Endothelial cell of umbilical vein (primary cell): ENCODE results near the gene MAGI1. TPM values are rescaled to one million over a fixed set of nuclear protein-coding genes. Genes with fewer than 3 reads are reported as not detected.

ENCODE experiments used
- BruUV-seq: library from RNA; stranded (reverse); fragments of 400-500 nt; replicated peaks from 2 replicates; lab custom pipeline; 2021; lab: Mats Ljungman, UMichigan
- CTCF ChIA-PET: fragments of 300-600, 350-600 bp; sonication (Branson Sonifier 250); formaldehyde crosslinking; loops from one replicate; lab custom pipeline; 2021; ENCODE audit warnings: antibody characterized with exemption, inconsistent platforms; lab: Charles Lee
- POLR2A ChIA-PET: fragments of 300-600, 350-600 bp; sonication (Branson Sonifier 250); formaldehyde crosslinking; loops from one replicate; lab custom pipeline; 2021; ENCODE audit warnings: antibody characterized with exemption, inconsistent platforms; lab: Charles Lee
- DNase-seq: peaks from one replicate; pipeline ENCODE4 v3.0.0-alpha.2; 2011; ENCODE audit warnings: low read depth, low spot score
- FAIRE-seq: peaks from 2 replicates; lab custom pipeline; 2011; peaks lifted over from hg19 to GRCh38; lab: Jason Lieb, UNC
- H2AFZ ChIP-seq: 2 replicates; pipeline ENCODE4 v1.6.0; 2012; ENCODE audit warnings: low read depth, low read length, control low read depth, inconsistent platforms
- H3K27ac ChIP-seq: 2 replicates; pipeline ENCODE4 v1.5.1; 2011; ENCODE audit warnings: low read depth, mild to moderate bottlenecking, control low read depth, low read length, moderate library complexity; ENCODE audit not compliant: insufficient read depth
- H3K27me3 ChIP-seq, 2 experiments: 2 replicates each; pipeline versions ENCODE4 v1.6.0 to v1.6.1; 2011; ENCODE audit warnings: low read length in 2 of 2, mixed read lengths in 1 of 2; ENCODE audit not compliant: control insufficient read depth in 2 of 2, insufficient read depth in 2 of 2
- H3K36me3 ChIP-seq, 2 experiments: 2 replicates in 1 of 2; 3 replicates in 1 of 2; pipeline ENCODE4 v1.5.1; 2011; ENCODE audit warnings: low read length in 2 of 2, mild to moderate bottlenecking in 1 of 2, moderate library complexity in 1 of 2; ENCODE audit not compliant: control insufficient read depth in 2 of 2, insufficient read depth in 2 of 2; ENCODE audit errors: extremely low read depth in 1 of 2
- H3K4me1 ChIP-seq: 3 replicates; pipeline ENCODE4 v1.5.1; 2011; ENCODE audit warnings: mild to moderate bottlenecking, low read length; ENCODE audit not compliant: control insufficient read depth, insufficient read depth; ENCODE audit errors: extremely low read depth
- H3K4me2 ChIP-seq: 2 replicates; pipeline ENCODE4 v1.6.1; 2011; ENCODE audit warnings: low read length, control low read depth, mixed read lengths; ENCODE audit not compliant: insufficient read depth
- H3K4me3 ChIP-seq, 3 experiments: fragments of 200-600 bp in 1 of 3; sonication (generic), shearing (Covaris generic) in 1 of 3; replicated peaks in 1 of 3; 2 replicates each; pipeline ENCODE4 v1.5.1; 2011 to 2016; ENCODE audit warnings: control low read depth in 3 of 3, low read length in 3 of 3, mild to moderate bottlenecking in 2 of 3, inconsistent platforms in 1 of 3, low read depth in 1 of 3, moderate library complexity in 1 of 3; ENCODE audit not compliant: insufficient read depth in 1 of 3
- H3K79me2 ChIP-seq: 2 replicates; pipeline ENCODE4 v1.6.0; 2012; ENCODE audit warnings: low read length, inconsistent platforms; ENCODE audit not compliant: control insufficient read depth, insufficient read depth
- H3K9ac ChIP-seq: replicated peaks from 2 replicates; pipeline ENCODE3; 2011; ENCODE audit warnings: low read length, control low read depth; ENCODE audit not compliant: insufficient read depth; ENCODE audit errors: extremely low read depth
- H3K9me1 ChIP-seq: replicated peaks from 3 replicates; pipeline ENCODE4 v1.6.0; 2011; ENCODE audit warnings: mild to moderate bottlenecking, low read length; ENCODE audit not compliant: control insufficient read depth, insufficient read depth; ENCODE audit errors: extremely low read depth
- H3K9me3 ChIP-seq: replicated peaks from 2 replicates; pipeline ENCODE4 v1.5.1; 2012; ENCODE audit warnings: low read length, inconsistent platforms; ENCODE audit not compliant: control insufficient read depth, insufficient read depth
- H4K20me1 ChIP-seq: replicated peaks from 2 replicates; pipeline ENCODE3; 2011; ENCODE audit warnings: mild to moderate bottlenecking, low read length; ENCODE audit not compliant: control insufficient read depth, insufficient read depth; ENCODE audit errors: extremely low read depth
- EZH2 ChIP-seq: IDR thresholded peaks from 2 replicates; pipeline ENCODE4 v1.6.1; 2012; ENCODE audit warnings: borderline replicate concordance, low read depth, mild to moderate bottlenecking, moderate library complexity, low read length, inconsistent platforms; ENCODE audit not compliant: severe bottlenecking
- FOS ChIP-seq: IDR thresholded peaks from 2 replicates; pipeline ENCODE4 v1.6.1; 2011; ENCODE audit warnings: mild to moderate bottlenecking, low read length, moderate library complexity, borderline replicate concordance; ENCODE audit not compliant: insufficient read depth
- GATA2 ChIP-seq: IDR thresholded peaks from 2 replicates; pipeline ENCODE4 v1.7.0; 2011; ENCODE audit warnings: low read depth, mild to moderate bottlenecking, moderate library complexity, mixed read lengths, low read length; ENCODE audit not compliant: insufficient read length, insufficient read depth
- JUN ChIP-seq: IDR thresholded peaks from 2 replicates; pipeline ENCODE4 v1.6.1; 2011; ENCODE audit warnings: borderline replicate concordance, low read depth; ENCODE audit not compliant: insufficient read length, insufficient read depth
- MAX ChIP-seq: IDR thresholded peaks from 2 replicates; pipeline ENCODE4 v1.6.1; 2011; ENCODE audit not compliant: insufficient read depth, insufficient read length
- MYC ChIP-seq: IDR thresholded peaks from one replicate; pipeline ENCODE4 v1.6.1; 2011; ENCODE audit warnings: mild to moderate bottlenecking, low read depth, low read length
- POLR2A ChIP-seq: IDR thresholded peaks from 2 replicates; pipeline ENCODE4 v1.6.1; 2012; ENCODE audit warnings: low read depth, mild to moderate bottlenecking, control low read depth, low read length
- POLR2AphosphoS5 ChIP-seq: IDR thresholded peaks from 2 replicates; pipeline ENCODE4 v1.6.1; 2012; ENCODE audit warnings: low read depth, mild to moderate bottlenecking, control low read depth, low read length, moderate library complexity; ENCODE audit not compliant: insufficient read depth
- dilution Hi-C: fragments of 300-500 bp; cut with MboI; formaldehyde crosslinking; loops from one replicate; pipeline ENCODE4 v1.15.0; 2019; ENCODE audit warnings: low sequenced_read_pairs; ENCODE audit not compliant: extremely low pct_ligation_motif_present
- intact Hi-C: fragments of 100-400 bp; cut with micrococcal nuclease; formaldehyde crosslinking; loops from one replicate; pipeline ENCODE4 v1.10.0; 2022
- polyA plus RNA-seq, 4 experiments: library from polyadenylated mRNA; depleted of rRNA in 3 of 4; stranded (reverse) in 3 of 4; unstranded in 1 of 4; fragments of >200 nt; gene quantifications; 2 replicates each; pipeline versions ENCODE4 v1.2.1 to v1.2.3, GENCODE V29; 2011 to 2012; ENCODE audit warnings: missing spikeins in 1 of 4
- total RNA-seq: library from RNA; stranded (reverse); gene quantifications from 2 replicates; pipeline ENCODE4 v1.2.3, GENCODE V29; 2021
- TF ChIP-seq, protein P1 (sequence below), 2 donors: IDR thresholded peaks; 1 replicate in 1 of 2; 2 replicates in 1 of 2; pipeline ENCODE4 v1.5.1; 2011; ENCODE audit warnings: low read length in 2 of 2, mild to moderate bottlenecking in 2 of 2, moderate library complexity in 2 of 2, control low read depth in 1 of 2, inconsistent platforms in 1 of 2, low read depth in 1 of 2; ENCODE audit not compliant: insufficient read depth in 1 of 2; ENCODE audit errors: extremely low read depth in 1 of 2

MAGI1 gene
- total and polyA plus RNA-seq, 2 donors (not counting 3 experiments of a cell fraction or from before 2014, with no cell fraction given) = 10.1 to 47.9 TPM

GRCh38 chr3:65616563-65616962, 422.2 kb downstream of the MAGI1 start:
- Histone ChIP-seq H3K4me1 (peaks cover 12% of the 10 kb centered on the region), H4K20me1 (no peaks in the 10 kb centered on the region), H3K9ac (no peak overlapping the region), H3K79me2 (no peaks in the 10 kb centered on the region), H3K27me3 (no peaks in the 10 kb centered on the region), H2AFZ (no peak overlapping the region), H3K27ac (no peak overlapping the region), H3K9me1 (no peaks in the 10 kb centered on the region), H3K4me3 (no peak overlapping the region), H3K9me3 (no peaks in the 10 kb centered on the region), H3K36me3 (peaks cover 0 to 2% of the 10 kb centered on the region in 2 experiments), H3K4me2 (no peak overlapping the region)
- POLR2A ChIA-PET = no interaction called here
- FAIRE-seq (no peak), DNase-seq (no peak)
- BruUV-seq = no TSS peak
- dilution Hi-C loops = no loop called here
- TF ChIP-seq FOS (no peak), GATA2 (no peak), MYC (no peak), POLR2A (no peak), MAX (no peak), JUN (no peak), EZH2 (no peak), POLR2AphosphoS5 (no peak)
- TF ChIP-seq, protein P1, sequence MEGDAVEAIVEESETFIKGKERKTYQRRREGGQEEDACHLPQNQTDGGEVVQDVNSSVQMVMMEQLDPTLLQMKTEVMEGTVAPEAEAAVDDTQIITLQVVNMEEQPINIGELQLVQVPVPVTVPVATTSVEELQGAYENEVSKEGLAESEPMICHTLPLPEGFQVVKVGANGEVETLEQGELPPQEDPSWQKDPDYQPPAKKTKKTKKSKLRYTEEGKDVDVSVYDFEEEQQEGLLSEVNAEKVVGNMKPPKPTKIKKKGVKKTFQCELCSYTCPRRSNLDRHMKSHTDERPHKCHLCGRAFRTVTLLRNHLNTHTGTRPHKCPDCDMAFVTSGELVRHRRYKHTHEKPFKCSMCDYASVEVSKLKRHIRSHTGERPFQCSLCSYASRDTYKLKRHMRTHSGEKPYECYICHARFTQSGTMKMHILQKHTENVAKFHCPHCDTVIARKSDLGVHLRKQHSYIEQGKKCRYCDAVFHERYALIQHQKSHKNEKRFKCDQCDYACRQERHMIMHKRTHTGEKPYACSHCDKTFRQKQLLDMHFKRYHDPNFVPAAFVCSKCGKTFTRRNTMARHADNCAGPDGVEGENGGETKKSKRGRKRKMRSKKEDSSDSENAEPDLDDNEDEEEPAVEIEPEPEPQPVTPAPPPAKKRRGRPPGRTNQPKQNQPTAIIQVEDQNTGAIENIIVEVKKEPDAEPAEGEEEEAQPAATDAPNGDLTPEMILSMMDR (IDR thresholded peaks at IDR 0.05; ENCODE audit: extremely low read depth in 1 of 2, insufficient read depth in 1 of 2, low read depth in 1 of 2, low read length in 2 of 2) = no peak
- CTCF ChIA-PET = no interaction called here
- intact Hi-C loops = no loop called here
